ENCODE results near the gene ZSCAN23.

DNA sequence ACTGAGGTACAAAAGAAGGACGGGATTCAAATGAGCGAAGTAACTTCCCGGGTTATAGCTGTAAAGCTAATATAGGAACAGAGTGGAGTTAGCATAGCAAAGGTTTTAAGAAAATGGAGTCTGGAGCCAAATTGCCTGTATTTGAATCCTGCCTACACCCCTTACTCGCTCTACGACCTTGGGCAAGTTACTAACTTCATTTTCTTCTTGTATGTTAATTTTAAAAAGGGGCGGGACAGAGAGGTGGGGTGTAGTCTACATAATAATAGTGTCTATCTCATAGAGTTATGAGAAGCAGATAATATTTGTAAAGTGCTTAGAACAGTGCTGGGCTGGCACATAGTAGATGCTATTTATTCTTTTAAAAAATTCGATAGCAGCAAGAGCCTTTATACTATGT lies 705 bp downstream of the ZSCAN23 start:
- no peak for TF ChIP-seq EGR1 (IDR thresholded peaks at IDR 0.05)
- TF ChIP-seq FOXM1 (IDR thresholded peaks at IDR 0.05; ENCODE audit: borderline replicate concordance, low read depth) = no peak

All from Ishikawa (cell line).